HL-60/S4 treated with retinoic acid at 250 ng/mL for 4 days and 3 days (cell line): ENCODE measurements around the gene CAD.

Source experiments
- in situ Hi-C: fragments of 300-500 bp; cut with MboI; formaldehyde crosslinking; loops from 2 replicates; pipeline ENCODE4 v1.7.0; 2022; ENCODE audit warnings: low sequenced_read_pairs

Gene CAD

GRCh38 chr2:27222407-27222806, 5.2 kb downstream of the CAD start:
- in situ Hi-C loops, result no loop called here

GRCh38 chr2:27223416-27223815, 6.2 kb downstream of the CAD start:
- in situ Hi-C loops, result no loop called here

- in situ Hi-C loops, result no loop called here
Observed at GRCh38 chr2:27225526-27225925, 8.4 kb downstream of the CAD start.

- in situ Hi-C loops, result no loop called here
Observed at GRCh38 chr2:27227501-27227900, 10.3 kb downstream of the CAD start.

- in situ Hi-C loops, result no loop called here
Observed at GRCh38 chr2:27231921-27232320, 14.8 kb downstream of the CAD start.

GRCh38 chr2:27233341-27233740, 16.2 kb downstream of the CAD start:
- in situ Hi-C loops, result no loop called here

- in situ Hi-C loops, result no loop called here
Observed at GRCh38 chr2:27236136-27236535, 19.0 kb downstream of the CAD start.

- in situ Hi-C loops, result no loop called here
Observed at GRCh38 chr2:27236626-27237025, 19.5 kb downstream of the CAD start.

GRCh38 chr2:27237341-27237945, 20.3 kb downstream of the CAD start:
- in situ Hi-C loops, result no loop called here

GRCh38 chr2:27238976-27239375, 21.8 kb downstream of the CAD start:
- in situ Hi-C loops, result no loop called here

- in situ Hi-C loops, result no loop called here
Observed at GRCh38 chr2:27240406-27240805, 23.2 kb downstream of the CAD start.

- in situ Hi-C loops, result no loop called here
Observed at GRCh38 chr2:27241761-27242613, 24.8 kb downstream of the CAD start.

GRCh38 chr2:27242614-27242951, 25.4 kb downstream of the CAD start:
- in situ Hi-C loops, result no loop called here

GRCh38 chr2:27243391-27244130, 26.4 kb downstream of the CAD start:
- in situ Hi-C loops, result no loop called here

GRCh38 chr2:27245116-27245515, 27.9 kb downstream of the CAD start:
- in situ Hi-C loops, result no loop called here

GRCh38 chr2:27245626-27246025, 28.5 kb downstream of the CAD start:
- in situ Hi-C loops, result no loop called here

GRCh38 chr2:27247893-27248292, 30.7 kb downstream of the CAD start:
- in situ Hi-C loops, result no loop called here

- in situ Hi-C loops, result no loop called here
Observed at GRCh38 chr2:27249159-27249890, 32.2 kb downstream of the CAD start.

- in situ Hi-C loops, result no loop called here
Observed at GRCh38 chr2:27249891-27250651, 32.9 kb downstream of the CAD start.

- in situ Hi-C loops, result no loop called here
Observed at GRCh38 chr2:27250652-27251379, 33.6 kb downstream of the CAD start.
